SH-SY5Y (cell line): ENCODE data around the gene KNTC1.

Source experiments
- GATA2 ChIP-seq: IDR thresholded peaks from 2 replicates; pipeline ENCODE4 v1.6.1; 2011; ENCODE audit warnings: mild to moderate bottlenecking, low read depth, low read length
- GATA3 ChIP-seq: IDR thresholded peaks from 2 replicates; pipeline ENCODE4 v1.6.1; 2011; ENCODE audit warnings: low read depth, mild to moderate bottlenecking, low read length, moderate library complexity

KNTC1 gene

DNA sequence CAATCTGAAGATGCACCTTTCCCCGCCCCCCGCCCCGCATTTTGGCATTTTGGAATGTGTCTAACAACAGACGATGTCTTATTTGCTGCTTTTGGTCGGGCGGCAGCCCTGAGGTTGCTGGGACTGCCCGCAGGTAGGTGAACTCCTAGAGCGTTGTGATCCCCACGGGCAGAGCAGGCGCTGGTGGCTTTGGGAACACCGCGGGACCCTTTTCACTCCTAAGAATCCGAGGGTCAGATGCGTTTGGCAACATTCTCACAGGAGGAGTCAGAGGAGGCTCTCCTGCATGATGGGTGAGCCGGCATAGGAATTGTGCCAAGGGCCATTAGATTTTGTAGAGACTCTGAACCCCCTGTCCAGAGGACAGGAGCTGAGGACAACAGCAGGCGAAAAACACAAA is 134.2 kb downstream of the KNTC1 start:
- no peak for TF ChIP-seq GATA3
- TF ChIP-seq GATA2, result no peak

DNA sequence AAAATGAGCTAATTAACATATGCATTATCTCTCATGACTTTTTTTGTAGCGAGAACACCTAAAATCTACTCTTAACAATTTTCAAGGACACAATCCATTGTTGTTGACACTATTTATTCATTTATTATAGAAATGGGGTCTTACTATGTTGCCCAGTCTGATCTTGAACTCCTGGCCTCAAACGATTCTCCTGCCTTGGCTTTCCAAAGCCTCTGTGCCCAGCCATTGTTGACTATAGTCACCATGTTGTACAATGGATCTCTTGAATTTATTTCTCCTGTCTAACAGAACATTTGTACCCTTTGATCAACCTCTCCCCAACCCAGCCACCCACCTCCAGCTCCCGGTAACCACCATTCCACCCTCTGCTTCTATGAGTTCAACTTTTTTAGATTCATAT is 134.9 kb downstream of the KNTC1 start:
- TF ChIP-seq GATA3, result no peak
- TF ChIP-seq GATA2, result no peak

DNA sequence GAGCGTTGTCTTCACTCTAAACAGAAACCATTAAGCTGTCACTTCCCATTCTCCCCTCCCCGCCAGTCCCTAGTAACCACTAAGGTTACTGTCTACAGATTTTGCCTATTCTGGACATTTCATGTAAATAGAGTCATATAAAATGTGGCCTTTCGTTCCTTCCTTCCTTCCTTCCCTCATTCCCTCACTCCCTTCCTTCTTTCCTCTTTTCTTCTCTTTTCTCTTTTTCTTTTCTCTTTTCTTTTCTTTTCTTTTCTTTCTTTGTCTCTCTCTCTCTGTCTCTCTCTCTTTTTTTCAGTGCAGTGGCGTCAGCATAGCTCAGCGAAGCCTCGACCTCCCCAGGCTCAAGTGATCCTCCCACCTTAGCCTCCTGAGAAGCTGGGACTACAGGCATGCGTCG is 138.3 kb downstream of the KNTC1 start:
- TF ChIP-seq GATA3, result no peak

DNA sequence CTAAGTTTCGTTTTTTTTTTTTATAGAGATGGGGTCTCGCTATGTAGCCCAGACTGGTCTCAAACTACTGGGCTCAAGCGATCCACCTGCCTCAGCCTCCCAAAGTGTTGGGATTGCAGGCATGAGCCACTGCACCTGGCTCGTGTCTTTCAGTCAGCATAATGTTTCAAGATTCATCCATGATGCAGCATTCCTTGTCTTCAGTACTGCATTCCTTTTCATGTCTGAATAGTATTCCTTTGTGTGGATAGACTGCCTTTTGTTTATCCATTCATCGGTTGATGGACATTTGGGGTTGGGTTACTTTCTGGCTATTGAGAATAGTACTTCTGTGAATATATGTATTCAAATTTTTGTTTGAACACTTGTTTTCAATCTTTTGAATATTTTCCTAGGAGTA is 138.7 kb downstream of the KNTC1 start:
- TF ChIP-seq GATA3 (no peak), GATA2 (no peak)

- TF ChIP-seq GATA2, result no peak
- TF ChIP-seq GATA3, result no peak
Observed at GRCh38 chr12:122668268-122668667, 141.2 kb downstream of the KNTC1 start.

DNA sequence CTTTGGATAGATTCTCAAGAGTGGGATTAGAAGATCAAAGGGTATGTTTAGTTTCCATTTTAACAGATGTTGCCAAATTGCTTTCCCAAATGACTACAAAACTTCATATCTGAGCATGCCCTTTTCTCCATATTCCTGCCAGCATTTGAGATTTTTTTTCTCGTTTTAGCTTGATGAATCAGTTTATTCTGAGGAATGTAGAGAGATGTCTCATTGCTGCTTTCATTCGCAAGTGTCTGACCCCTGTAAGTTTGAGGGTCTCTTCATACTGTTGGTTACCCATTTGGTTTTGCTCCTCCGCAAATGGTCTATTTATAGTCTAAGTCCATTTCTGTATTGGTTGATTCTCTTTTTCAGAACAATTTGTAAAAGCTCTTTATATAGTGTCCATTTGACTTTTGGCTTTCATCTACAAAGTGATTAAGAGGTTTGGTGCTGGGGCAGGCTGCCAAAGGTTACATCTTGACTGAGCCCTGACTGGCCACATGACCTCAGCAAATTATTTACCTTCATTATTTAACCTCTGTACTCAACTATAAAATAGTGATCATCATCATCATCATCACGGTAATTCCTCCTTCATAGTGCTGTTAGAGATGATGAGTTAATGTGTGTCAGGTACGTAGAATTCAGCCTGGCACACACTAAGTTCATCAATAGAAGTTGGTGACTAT is 142.5 kb downstream of the KNTC1 start:
- TF ChIP-seq GATA3, result no peak

DNA sequence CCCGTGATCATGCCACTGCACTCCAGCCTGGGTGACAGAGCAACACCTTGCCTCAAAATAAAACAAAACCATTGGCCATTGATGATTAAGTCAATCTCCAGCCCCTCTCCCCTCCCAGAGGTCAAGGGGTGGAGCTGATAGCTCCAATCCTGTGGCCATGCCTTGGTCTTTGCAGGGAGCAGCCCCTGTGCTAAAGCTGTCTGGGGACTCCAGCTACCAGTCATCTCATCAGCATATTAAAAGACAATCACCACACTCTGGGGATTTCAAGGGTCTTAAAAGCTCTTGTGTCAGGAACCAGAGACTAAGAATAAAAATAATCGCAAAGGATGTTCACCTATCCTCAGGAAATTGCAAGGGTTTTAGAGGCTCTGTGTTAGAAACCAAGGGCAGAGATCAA is 145.5 kb downstream of the KNTC1 start:
- TF ChIP-seq GATA3 (no peak), GATA2 (no peak)
